ENCODE results near the gene CYSLTR1.
"Not testable (repeated sequence)": the region's sequence is repeated elsewhere in the genome, so short reads cannot be mapped to it uniquely, and the experiment has no call there.

Gene CYSLTR1

DNA sequence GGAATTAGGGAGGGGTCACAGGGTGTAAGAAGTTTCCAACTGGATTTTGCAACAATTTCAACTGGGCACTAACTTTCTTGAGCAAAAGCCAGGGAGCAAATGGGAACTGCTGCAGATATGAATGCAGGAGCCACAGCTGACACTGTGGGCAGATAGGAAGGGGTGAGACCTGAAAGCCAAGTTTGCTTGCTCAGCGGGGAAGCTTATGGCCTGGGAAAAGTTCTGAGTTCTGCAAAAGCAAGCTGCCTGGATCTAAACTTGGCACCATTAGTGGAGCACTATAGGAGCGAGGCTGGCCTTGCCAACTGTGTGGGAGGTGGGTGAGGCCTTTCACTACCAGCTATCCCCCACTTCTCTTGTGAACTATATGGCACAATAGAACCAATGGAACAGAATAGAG is 11.1 kb downstream of the CYSLTR1 start:
- TF ChIP-seq, protein P1, sequence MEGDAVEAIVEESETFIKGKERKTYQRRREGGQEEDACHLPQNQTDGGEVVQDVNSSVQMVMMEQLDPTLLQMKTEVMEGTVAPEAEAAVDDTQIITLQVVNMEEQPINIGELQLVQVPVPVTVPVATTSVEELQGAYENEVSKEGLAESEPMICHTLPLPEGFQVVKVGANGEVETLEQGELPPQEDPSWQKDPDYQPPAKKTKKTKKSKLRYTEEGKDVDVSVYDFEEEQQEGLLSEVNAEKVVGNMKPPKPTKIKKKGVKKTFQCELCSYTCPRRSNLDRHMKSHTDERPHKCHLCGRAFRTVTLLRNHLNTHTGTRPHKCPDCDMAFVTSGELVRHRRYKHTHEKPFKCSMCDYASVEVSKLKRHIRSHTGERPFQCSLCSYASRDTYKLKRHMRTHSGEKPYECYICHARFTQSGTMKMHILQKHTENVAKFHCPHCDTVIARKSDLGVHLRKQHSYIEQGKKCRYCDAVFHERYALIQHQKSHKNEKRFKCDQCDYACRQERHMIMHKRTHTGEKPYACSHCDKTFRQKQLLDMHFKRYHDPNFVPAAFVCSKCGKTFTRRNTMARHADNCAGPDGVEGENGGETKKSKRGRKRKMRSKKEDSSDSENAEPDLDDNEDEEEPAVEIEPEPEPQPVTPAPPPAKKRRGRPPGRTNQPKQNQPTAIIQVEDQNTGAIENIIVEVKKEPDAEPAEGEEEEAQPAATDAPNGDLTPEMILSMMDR (IDR thresholded peaks at IDR 0.05; ENCODE audit: control insufficient read depth, insufficient read depth, low read depth, low read length, missing control alignments), result no peak
- DNase-seq (ENCODE audit: low read depth), result no peak
- H3K4me3 ChIP-seq (ENCODE audit: control insufficient read depth, low read depth, low read length), result no peak overlapping the region

DNA sequence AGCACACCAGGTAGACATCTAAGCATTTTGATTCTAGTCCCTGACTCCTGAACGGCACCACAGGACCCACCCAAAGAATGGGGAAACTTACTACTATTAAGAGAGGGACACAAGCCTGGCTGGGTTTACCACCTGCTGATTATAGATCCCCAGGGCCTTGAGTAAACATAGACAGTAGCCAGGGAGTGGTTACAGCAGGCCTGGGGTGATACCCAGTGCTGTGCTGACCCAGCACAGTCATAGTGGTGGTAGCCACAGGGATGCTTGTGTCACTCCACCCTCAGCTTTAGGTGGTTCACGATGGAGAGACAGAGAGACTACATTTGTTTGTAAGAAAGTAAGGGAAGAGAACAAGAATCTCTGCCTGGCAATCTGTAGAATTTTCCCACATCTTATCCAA is 11.7 kb downstream of the CYSLTR1 start:
- no peak for DNase-seq (ENCODE audit: low read depth)
- no peak overlapping the region for H3K4me3 ChIP-seq (ENCODE audit: control insufficient read depth, low read depth, low read length)
- TF ChIP-seq, protein P1 (IDR thresholded peaks at IDR 0.05; ENCODE audit: control insufficient read depth, insufficient read depth, low read depth, low read length, missing control alignments), result no peak

DNA sequence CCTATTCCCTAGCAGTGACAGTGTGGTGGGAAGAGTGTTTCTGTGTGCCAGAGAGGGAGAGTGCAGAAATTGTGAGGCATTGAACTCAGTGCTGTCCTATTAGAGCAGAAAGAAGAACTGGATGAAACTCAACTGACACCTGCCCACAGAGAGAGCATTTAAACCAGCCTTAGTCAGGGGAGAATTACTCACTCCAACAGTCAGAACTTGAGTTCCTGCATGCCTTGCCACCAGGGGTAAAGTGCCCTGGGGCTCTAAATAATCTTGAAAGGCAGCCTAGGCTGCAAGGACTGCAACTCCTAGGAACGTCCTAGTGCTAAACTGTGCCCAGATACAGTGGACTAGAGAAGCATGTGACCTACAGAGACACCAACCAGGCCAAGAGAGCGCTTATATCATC is 12.8 kb downstream of the CYSLTR1 start:
- no peak overlapping the region for H3K4me3 ChIP-seq (ENCODE audit: control insufficient read depth, low read depth, low read length)
- no peak for DNase-seq (ENCODE audit: low read depth)
- TF ChIP-seq, protein P1 (IDR thresholded peaks at IDR 0.05; ENCODE audit: control insufficient read depth, insufficient read depth, low read depth, low read length, missing control alignments), result no peak

DNA sequence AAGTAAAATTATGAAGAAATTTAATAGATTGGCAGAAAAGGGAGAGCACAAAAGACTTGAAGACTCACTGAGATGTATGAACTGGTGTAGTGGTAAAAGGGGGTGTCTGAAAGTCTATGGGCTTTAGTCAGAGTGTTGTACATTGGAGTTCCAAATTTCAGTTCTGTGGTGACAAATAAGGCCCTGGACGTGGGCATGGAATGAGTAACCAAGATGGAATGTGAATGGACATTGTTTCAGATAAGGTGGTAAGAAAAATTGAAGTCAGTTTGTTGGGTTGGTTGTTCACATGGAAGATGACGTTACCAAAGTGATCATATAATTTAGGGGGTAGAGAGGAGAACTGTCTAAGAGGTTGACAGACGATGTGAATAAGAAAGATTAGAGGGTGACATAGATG is 13.9 kb downstream of the CYSLTR1 start:
- no peak for DNase-seq (ENCODE audit: low read depth)
- TF ChIP-seq, protein P1 (IDR thresholded peaks at IDR 0.05; ENCODE audit: control insufficient read depth, insufficient read depth, low read depth, low read length, missing control alignments), result no peak
- no peak overlapping the region for H3K4me3 ChIP-seq (ENCODE audit: control insufficient read depth, low read depth, low read length)

DNA sequence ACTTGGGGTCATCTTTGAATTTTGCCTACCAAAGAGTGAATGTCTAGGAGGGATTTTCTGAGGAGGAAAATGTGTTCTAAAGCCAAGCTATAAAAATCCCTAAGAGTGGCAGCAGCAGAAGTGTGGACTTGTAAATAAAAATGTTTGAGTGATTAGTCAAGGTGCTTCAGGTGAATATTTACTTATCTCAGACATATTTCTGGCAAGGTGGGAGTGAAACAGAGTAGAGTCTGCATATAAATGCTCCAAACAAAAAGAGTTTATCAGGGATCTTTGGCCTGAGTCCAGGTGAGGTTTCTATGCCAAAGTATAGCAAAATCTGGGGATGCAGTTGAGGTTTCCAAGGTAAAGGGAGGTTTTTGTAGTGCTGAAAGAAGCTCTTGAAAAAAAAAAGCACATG is 19.7 kb downstream of the CYSLTR1 start:
- TF ChIP-seq, protein P1 (IDR thresholded peaks at IDR 0.05; ENCODE audit: control insufficient read depth, insufficient read depth, low read depth, low read length, missing control alignments), result no peak
- no peak for DNase-seq (ENCODE audit: low read depth)
- H3K4me3 ChIP-seq (ENCODE audit: control insufficient read depth, low read depth, low read length), result no peak overlapping the region

DNA sequence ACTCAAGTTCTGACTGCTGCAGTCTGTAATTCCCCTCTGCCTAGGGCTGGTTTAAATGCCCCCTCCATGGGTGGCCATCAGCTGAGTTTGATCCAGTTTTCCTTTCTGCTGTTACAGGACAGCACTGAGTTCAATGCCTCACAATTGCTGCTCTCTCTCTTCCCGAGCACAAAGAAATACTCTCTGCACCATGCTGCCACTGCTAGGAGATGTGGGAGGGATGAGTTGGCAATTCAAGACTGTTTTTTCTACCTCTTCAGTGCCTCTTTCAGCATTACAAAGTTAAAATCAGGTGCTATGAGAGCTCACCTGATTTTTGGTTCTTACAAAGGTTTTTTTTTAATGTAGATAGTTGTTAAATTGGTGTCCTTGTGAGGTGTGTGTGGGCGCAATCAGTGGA is 24.3 kb downstream of the CYSLTR1 start:
- no peak for DNase-seq (ENCODE audit: low read depth)
- H3K4me3 ChIP-seq (ENCODE audit: control insufficient read depth, low read depth, low read length), result no peak overlapping the region
- TF ChIP-seq, protein P1 (IDR thresholded peaks at IDR 0.05; ENCODE audit: control insufficient read depth, insufficient read depth, low read depth, low read length, missing control alignments), result no peak

DNA sequence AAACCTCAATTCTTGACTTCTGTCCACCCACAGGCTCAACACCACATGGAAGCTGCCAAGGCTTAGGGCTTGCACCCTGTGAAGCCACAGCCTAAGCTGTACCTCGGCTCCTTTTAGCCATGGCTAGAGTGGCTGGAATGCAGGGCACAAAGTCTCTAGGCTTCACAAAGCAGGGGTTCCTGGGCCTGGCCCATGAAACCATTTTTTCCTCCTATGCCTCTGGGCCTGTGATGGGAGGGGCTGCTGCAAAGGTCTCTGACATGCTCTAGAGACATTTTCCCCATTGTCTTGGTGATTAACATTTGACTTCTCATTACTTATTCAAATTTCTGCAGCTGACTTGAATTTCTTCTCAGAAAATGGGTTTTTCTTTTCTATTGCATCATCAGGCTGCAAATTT is 26.5 kb downstream of the CYSLTR1 start:
- not testable (repeated sequence) for DNase-seq (ENCODE audit: low read depth); H3K4me3 ChIP-seq (ENCODE audit: control insufficient read depth, low read depth, low read length)
